ENCODE results near the gene CYYR1.

DNA sequence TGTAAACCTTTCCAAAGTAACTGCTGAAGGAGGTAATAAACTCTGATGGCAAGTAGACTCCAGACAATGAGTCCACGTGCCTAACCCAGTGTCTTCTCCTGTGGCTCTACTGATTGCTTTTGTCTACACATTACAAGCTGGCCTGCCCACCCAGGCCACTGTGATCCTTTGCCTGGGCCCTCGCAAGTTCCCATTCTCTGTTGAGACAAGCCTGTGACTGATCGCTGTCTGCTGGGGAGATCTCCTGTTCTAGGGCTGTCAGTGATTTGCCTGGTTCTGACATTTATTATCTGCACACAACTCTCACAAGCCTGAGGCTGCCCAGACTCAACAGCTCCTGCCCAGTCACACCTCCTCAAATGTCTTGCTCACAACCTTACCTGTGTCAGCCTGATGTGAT, 81.4 kb downstream of the CYYR1 start:
- TF ChIP-seq, protein P1, sequence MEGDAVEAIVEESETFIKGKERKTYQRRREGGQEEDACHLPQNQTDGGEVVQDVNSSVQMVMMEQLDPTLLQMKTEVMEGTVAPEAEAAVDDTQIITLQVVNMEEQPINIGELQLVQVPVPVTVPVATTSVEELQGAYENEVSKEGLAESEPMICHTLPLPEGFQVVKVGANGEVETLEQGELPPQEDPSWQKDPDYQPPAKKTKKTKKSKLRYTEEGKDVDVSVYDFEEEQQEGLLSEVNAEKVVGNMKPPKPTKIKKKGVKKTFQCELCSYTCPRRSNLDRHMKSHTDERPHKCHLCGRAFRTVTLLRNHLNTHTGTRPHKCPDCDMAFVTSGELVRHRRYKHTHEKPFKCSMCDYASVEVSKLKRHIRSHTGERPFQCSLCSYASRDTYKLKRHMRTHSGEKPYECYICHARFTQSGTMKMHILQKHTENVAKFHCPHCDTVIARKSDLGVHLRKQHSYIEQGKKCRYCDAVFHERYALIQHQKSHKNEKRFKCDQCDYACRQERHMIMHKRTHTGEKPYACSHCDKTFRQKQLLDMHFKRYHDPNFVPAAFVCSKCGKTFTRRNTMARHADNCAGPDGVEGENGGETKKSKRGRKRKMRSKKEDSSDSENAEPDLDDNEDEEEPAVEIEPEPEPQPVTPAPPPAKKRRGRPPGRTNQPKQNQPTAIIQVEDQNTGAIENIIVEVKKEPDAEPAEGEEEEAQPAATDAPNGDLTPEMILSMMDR (optimal IDR thresholded peaks at IDR 0.05 in 1 of 3, IDR thresholded peaks at IDR 0.05 in 1 of 3, conservative IDR thresholded peaks at IDR 0.05 in 1 of 3; ENCODE audit: extremely low read depth in 1 of 3, insufficient read depth in 2 of 3, low read length in 3 of 3): no peak
- no peak for TF ChIP-seq EZH2 (IDR thresholded peaks at IDR 0.05; ENCODE audit: low read length)

All from keratinocyte (primary cell).